Esophagus squamous epithelium (tissue), 4 donors: ENCODE measurements around the gene MAN2A2.
"Not testable (repeated sequence)": the region's sequence is repeated elsewhere in the genome, so short reads cannot be mapped to it uniquely, and the experiment has no call there.

ENCODE experiments used
- CTCF ChIP-seq, 6 experiments: fragments of 450-650 bp in 4 of 6; fragments of 200-600 bp in 2 of 6; sonication (generic) in 2 of 6; IDR thresholded peaks; one replicate each; pipeline ENCODE4 v1.5.1; 2016 to 2019; ENCODE audit warnings: antibody characterized with exemption in 6 of 6, mild to moderate bottlenecking in 4 of 6, moderate library complexity in 4 of 6
- POLR2A ChIP-seq, 4 donors: fragments of 450-650 bp; IDR thresholded peaks; one replicate each; pipeline ENCODE4 v1.6.1; 2017; ENCODE audit warnings: antibody characterized with exemption in 4 of 4, mild to moderate bottlenecking in 4 of 4, moderate library complexity in 3 of 4

- TF ChIP-seq CTCF, POLR2A (IDR thresholded peaks at IDR 0.05): not testable (repeated sequence)
Measured at GRCh38 chr15:90926766-90927165, 23.7 kb downstream of the MAN2A2 start.
